SU-DHL-6 (cell line): ENCODE measurements around the gene THAP12.

ENCODE experiments used
- CTCF ChIP-seq: fragments of 200-600 bp; sonication (generic); IDR thresholded peaks from one replicate; pipeline ENCODE4 v1.5.1; 2017; ENCODE audit warnings: antibody characterized with exemption, mild to moderate bottlenecking, low read length, moderate library complexity; ENCODE audit not compliant: insufficient read depth, poor library complexity, severe bottlenecking
- EZH2phosphoT487 ChIP-seq: fragments of 200-600 bp; sonication (generic), shearing (Covaris generic); conservative IDR thresholded peaks from 2 replicates; pipeline ENCODE4 v1.6.1; 2018; ENCODE audit warnings: mild to moderate bottlenecking, antibody characterized with exemption, low read length, moderate library complexity, mixed read lengths

GRCh38 chr11:76313271-76313670 lies 67.7 kb downstream of the THAP12 start:
- TF ChIP-seq EZH2phosphoT487 (no peak), CTCF (no peak)
